ENCODE measurements around the gene SLC38A11.

DNA sequence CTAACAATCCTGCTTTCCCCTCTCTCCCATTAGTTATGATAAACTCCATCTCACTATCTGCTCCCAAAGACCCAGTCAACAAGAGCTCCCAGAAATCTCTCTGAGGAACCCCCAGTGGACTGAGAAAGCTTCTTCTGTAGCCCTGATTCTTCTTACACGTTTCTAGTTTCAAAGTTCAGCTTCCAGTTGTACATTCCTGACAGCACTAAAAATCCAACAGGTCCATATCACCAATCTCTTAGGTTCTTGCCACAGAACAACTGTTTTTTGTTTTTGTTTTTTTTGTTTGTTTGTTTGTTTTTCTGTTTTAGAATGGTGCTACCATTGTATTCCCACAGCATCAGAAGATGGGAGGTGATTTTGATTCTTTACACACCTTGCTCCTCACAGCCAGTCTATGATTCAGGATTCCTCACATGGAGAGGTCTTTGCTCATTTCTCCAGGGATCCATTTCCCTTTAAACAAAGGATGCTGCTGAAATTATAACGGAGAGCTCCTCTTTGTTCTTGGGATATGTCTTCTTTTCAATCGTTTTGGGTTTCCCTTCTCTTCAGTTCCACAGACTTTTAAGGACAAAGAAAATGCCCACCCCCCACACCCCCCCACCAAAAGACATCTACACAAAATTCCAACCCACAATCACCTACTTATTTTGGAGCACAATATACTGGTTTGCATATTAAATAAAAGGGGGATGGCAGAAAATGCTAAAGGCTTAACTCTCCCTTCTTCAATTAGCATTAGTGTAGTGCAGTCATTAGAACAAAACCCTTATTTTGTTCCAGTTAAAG, 57.7 kb downstream of the SLC38A11 start:
- TF ChIP-seq, protein P1, sequence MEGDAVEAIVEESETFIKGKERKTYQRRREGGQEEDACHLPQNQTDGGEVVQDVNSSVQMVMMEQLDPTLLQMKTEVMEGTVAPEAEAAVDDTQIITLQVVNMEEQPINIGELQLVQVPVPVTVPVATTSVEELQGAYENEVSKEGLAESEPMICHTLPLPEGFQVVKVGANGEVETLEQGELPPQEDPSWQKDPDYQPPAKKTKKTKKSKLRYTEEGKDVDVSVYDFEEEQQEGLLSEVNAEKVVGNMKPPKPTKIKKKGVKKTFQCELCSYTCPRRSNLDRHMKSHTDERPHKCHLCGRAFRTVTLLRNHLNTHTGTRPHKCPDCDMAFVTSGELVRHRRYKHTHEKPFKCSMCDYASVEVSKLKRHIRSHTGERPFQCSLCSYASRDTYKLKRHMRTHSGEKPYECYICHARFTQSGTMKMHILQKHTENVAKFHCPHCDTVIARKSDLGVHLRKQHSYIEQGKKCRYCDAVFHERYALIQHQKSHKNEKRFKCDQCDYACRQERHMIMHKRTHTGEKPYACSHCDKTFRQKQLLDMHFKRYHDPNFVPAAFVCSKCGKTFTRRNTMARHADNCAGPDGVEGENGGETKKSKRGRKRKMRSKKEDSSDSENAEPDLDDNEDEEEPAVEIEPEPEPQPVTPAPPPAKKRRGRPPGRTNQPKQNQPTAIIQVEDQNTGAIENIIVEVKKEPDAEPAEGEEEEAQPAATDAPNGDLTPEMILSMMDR (IDR thresholded peaks at IDR 0.05), result no peak
- no peak for TF ChIP-seq EZH2 (IDR thresholded peaks at IDR 0.05; ENCODE audit: borderline replicate concordance, insufficient read depth, low read depth, low read length, poor library complexity, severe bottlenecking)

Measured in B cell (primary cell).